Prostate gland (tissue), 2 donors: ENCODE data around the gene TRAPPC4. TPM values are rescaled to one million over a fixed set of nuclear protein-coding genes. Genes with fewer than 3 reads are reported as not detected.
"Not testable (repeated sequence)": the region's sequence is repeated elsewhere in the genome, so short reads cannot be mapped to it uniquely, and the experiment has no call there.

ENCODE experiments used
- DNase-seq: peaks from one replicate; pipeline ENCODE4 v3.0.0-alpha.2; 2019; ENCODE audit warnings: low spot score
- H3K27ac ChIP-seq, 2 donors: fragments of 200-600 bp; sonication (generic); 2 replicates each; pipeline ENCODE4 v1.5.1; 2017 to 2019
- H3K27me3 ChIP-seq: fragments of 200-600 bp; sonication (generic); replicated peaks from 2 replicates; pipeline ENCODE4 v1.5.1; 2019; ENCODE audit not compliant: insufficient read depth
- H3K36me3 ChIP-seq, 2 donors: fragments of 200-600 bp; sonication (generic); 1 replicate in 1 of 2; 2 replicates in 1 of 2; pipeline versions ENCODE4 v1.5.1 to v1.8.1; 2017 to 2019
- H3K4me1 ChIP-seq: fragments of 200-600 bp; sonication (generic); replicated peaks from 2 replicates; pipeline ENCODE4 v1.5.1; 2019
- H3K4me3 ChIP-seq, 2 donors: fragments of 200-600 bp; sonication (generic); 2 replicates each; pipeline ENCODE4 v1.5.1; 2017 to 2019
- H3K9me3 ChIP-seq: fragments of 200-600 bp; sonication (generic); 2 replicates; pipeline ENCODE4 v1.5.1; 2017
- POLR2A ChIP-seq: fragments of 450-650 bp; IDR thresholded peaks from one replicate; pipeline ENCODE4 v1.6.1; 2016; ENCODE audit warnings: antibody characterized with exemption, mild to moderate bottlenecking
- POLR2AphosphoS5 ChIP-seq: sonication (generic); formaldehyde crosslinking; IDR thresholded peaks from one replicate; pipeline ENCODE4 v1.6.1; 2017; ENCODE audit warnings: antibody characterized with exemption
- WGBS: methylation state at CpG from one replicate; pipeline ENCODE4 v1.1.5; 2018; 5-methylcytosine and 5-hydroxymethylcytosine counted together
- intact Hi-C: fragments of 100-400 bp; cut with DNase I; formaldehyde crosslinking; loops from one replicate; pipeline ENCODE4 v1.14.2; 2022
- total RNA-seq, 2 donors: library from RNA; depleted of rRNA; stranded (reverse); fragments of >200 nt; gene quantifications; one replicate each; pipeline ENCODE4 v1.1.0, GENCODE V29; 2016
- TF ChIP-seq, protein P1 (sequence below), 4 experiments: fragments of 200-600 bp in 2 of 4; fragments of 450-650 bp in 2 of 4; sonication (generic) in 2 of 4; IDR thresholded peaks; 1 replicate in 3 of 4; 2 replicates in 1 of 4; pipeline ENCODE4 v1.5.1; 2016 to 2019; ENCODE audit warnings: antibody characterized with exemption in 4 of 4, mild to moderate bottlenecking in 2 of 4, moderate library complexity in 2 of 4

Gene TRAPPC4
- total RNA-seq, 2 donors from 2014 or later = 79.8 to 83.5 TPM

DNA sequence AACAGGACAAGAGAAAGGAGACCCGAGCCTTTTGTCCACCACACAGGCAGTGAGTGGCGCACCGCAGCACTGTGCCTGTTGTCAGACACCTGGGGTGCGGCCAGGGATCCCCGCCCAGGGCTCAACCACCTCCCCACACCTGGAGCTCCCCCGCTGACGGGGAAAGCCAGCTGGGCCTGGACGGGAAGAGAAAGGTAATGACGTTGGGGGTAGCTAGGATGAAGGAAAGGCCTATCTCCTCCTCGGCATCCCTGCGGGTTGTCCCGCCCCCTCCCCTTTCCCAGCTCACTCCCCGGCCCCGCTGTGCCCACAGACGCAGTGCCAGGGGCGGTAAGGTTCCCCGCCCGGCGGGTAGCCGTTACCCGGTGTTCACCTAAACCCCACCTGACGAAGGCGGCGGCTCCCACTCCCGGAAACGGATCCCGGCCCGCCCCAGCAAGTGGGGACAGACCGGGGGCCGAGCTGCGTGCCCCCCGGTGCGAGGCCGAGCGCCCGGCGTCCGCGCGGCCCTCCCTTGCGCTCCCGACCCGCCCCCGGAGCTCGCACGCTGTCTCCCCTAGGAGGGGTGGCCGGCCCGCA is 37.9 kb downstream of the TRAPPC4 start:
- Histone ChIP-seq H3K4me3 (peak overlapping the region; percentile 57 to 77), H3K9me3 (no peaks in the 10 kb centered on the region), H3K36me3 (peaks cover 7 to 8% of the 10 kb centered on the region in 2 donors), H3K27me3 (no peaks in the 10 kb centered on the region), H3K4me1 (peaks cover 5% of the 10 kb centered on the region), H3K27ac (peak overlapping the region; percentile 58 to 78)
- intact Hi-C loops = no loop called here
- no peak for TF ChIP-seq POLR2AphosphoS5
- no peak for TF ChIP-seq POLR2A
- 1% methylated on average over 46 of the region's 48 CpGs for WGBS
- DNase-seq = no peak

DNA sequence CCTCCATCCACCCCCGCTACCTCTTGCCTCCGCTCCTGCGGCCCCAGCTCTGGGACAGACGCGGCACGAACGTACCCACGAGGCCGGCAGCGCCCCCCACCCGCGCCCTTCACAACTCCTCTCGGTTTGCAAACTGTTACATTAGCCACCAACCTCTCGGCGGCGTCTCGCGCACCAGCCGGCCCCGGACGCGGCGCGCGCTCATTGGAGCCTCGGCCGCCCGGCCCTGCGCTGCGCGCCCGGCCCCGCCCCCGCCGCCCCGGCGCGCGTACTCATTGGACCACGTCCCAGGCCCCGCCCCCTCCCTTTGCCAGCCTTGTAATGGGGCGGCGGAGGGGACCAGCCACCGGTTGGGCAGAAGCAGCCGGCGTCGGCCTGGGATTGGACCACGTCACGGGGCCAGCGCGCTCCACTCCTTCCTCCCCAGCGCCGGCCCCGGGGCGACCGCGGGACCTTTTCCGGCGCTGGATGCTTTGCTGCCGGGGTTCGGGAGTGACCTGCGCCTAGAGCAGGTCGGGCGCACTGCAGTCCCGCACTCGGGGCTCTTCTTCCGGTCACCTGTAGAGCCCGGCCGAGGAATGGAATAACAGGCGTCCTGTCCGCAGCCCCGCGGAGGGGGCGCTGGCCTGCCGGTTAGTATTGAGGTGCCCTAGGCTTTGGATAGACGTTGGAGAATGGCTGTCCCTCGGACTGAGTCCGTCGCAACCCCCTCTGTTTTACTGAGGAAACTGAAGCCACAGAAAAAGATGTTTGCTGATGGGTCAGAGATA is 38.6 kb downstream of the TRAPPC4 start, which contains the start of gene HYOU1:
HYOU1 (minus strand) TSS at position 206 of the 770 bp plus-strand sequence. CDS start 1,045 bp downstream, outside the sequence.
- 0% methylated on average over 52 of the region's 79 CpGs for WGBS
- Histone ChIP-seq H3K36me3 (peaks cover 2 to 4% of the 10 kb centered on the region in 2 donors), H3K4me1 (peaks cover 5% of the 10 kb centered on the region), H3K9me3 (no peaks in the 10 kb centered on the region), H3K27me3 (no peaks in the 10 kb centered on the region), H3K4me3 (peak within 1 kb of the TSS; percentile 57 to 77), H3K27ac (peak within 1 kb of the TSS; percentile 70 to 80)
- peak; percentile 97 for DNase-seq
- TF ChIP-seq, protein P1, sequence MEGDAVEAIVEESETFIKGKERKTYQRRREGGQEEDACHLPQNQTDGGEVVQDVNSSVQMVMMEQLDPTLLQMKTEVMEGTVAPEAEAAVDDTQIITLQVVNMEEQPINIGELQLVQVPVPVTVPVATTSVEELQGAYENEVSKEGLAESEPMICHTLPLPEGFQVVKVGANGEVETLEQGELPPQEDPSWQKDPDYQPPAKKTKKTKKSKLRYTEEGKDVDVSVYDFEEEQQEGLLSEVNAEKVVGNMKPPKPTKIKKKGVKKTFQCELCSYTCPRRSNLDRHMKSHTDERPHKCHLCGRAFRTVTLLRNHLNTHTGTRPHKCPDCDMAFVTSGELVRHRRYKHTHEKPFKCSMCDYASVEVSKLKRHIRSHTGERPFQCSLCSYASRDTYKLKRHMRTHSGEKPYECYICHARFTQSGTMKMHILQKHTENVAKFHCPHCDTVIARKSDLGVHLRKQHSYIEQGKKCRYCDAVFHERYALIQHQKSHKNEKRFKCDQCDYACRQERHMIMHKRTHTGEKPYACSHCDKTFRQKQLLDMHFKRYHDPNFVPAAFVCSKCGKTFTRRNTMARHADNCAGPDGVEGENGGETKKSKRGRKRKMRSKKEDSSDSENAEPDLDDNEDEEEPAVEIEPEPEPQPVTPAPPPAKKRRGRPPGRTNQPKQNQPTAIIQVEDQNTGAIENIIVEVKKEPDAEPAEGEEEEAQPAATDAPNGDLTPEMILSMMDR (IDR thresholded peaks at IDR 0.05) = peak in 3 of 4 experiments; percentile 9 to 40 (median 21)
- TF ChIP-seq POLR2A = peak; percentile 59
- TF ChIP-seq POLR2AphosphoS5 = peak; percentile 82
- intact Hi-C loops = no loop called here

DNA sequence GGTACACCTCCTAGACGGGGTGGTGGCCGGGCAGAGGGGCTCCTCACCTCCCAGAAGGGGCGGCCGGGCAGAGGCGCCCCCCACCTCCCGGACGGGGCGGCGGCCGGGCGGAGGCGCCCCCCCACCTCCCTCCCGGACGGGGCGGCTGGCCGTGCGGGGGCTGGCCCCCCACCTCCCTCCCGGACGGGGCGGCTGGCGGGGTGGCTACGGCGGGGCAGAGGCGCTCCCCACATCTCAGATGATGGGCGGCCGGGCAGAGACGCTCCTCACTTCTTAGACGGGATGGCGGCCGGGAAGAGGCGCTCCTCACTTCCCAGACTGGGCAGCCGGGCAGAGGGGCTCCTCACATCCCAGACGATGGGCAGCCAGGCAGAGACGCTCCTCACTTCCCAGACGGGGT is 40.6 kb downstream of the TRAPPC4 start:
- H3K9me3 ChIP-seq, H3K4me3 ChIP-seq, H3K27me3 ChIP-seq, DNase-seq, H3K4me1 ChIP-seq, H3K36me3 ChIP-seq, intact Hi-C loops, H3K27ac ChIP-seq: not testable (repeated sequence)
- 91% methylated on average over 15 of the region's 35 CpGs for WGBS

DNA sequence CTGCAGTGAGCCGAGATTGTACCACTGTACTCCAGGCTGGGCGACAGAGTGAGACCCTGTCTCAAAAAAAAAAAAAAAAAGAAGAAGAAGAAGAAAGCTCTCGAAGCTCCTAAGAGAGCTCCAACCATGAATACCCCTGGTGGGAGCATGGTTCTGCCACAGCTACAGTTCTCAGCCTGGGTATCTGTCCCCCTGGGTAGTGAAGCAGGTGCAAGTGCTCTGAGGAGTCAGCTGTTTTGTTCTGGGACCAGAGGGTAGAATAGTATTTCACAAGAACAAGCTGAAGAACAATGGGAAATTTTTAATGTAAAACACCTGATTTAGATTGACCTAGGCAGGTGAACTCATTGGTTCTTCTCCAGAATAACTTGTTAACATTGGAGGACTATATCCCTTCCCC is 42.7 kb downstream of the TRAPPC4 start:
- H3K27ac ChIP-seq = no peak overlapping the region
- TF ChIP-seq, protein P1 (IDR thresholded peaks at IDR 0.05) = no peak
- TF ChIP-seq POLR2A (no peak), POLR2AphosphoS5 (no peak)
- intact Hi-C loops = no loop called here
- peaks cover 5% of the 10 kb centered on the region for H3K4me1 ChIP-seq
- no peaks in the 10 kb centered on the region for H3K27me3 ChIP-seq
- WGBS = 95% methylated on average over 3 of the region's 3 CpGs
- no peaks in the 10 kb centered on the region for H3K9me3 ChIP-seq
- no peak for DNase-seq
- H3K4me3 ChIP-seq = no peak overlapping the region
- H3K36me3 ChIP-seq = no peaks in the 10 kb centered on the region

DNA sequence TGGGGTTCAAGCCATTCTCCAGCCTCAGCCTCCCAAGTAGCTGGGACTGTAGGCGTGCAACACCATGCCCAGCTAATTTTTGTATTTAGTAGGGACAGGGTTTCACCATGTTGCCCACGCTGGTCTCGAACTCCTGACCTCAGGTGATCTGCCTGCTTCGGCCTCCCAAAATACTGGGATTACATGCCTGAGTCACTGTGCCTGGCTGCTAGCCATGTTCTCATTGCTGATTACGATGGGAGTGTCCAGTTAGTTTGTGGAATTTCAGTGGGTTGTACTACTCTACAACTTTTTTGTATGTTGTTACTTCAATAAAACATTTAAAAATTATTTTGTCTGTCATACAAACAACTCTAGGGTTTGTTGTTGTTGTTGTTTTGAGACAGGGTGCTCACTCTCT is 44.2 kb downstream of the TRAPPC4 start:
- H3K27me3 ChIP-seq = no peaks in the 10 kb centered on the region
- TF ChIP-seq POLR2A (no peak), POLR2AphosphoS5 (no peak)
- H3K27ac ChIP-seq = no peak overlapping the region
- H3K4me3 ChIP-seq = no peak overlapping the region
- H3K4me1 ChIP-seq = peaks cover 10% of the 10 kb centered on the region
- no peaks in the 10 kb centered on the region for H3K36me3 ChIP-seq
- H3K9me3 ChIP-seq = no peaks in the 10 kb centered on the region
- intact Hi-C loops = no loop called here
- no peak for DNase-seq
- WGBS = 75% methylated on average over 5 of the region's 5 CpGs

DNA sequence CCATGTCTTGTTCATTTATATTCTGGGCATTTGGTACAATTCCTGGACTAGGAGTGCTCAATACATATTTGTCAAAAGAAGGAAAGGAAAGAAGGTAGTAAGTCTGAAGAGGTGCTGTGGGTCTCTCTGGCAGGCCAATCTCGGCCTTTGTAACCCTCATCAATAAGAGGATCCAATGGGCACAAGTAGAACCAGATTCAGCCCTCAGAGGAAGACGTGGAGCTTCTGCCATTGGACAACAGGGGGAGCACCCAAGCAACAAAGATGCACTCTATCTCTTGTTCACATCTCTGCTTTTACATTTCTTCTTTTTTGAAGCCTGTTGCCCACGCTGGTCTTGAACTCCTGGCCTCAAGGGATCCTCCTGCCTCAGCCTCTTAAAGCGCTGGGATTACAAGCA is 46.8 kb downstream of the TRAPPC4 start:
- WGBS = 56% methylated on average over 4 of the region's 4 CpGs
- no peak for DNase-seq
- no peak for TF ChIP-seq POLR2AphosphoS5
- TF ChIP-seq, protein P1 (IDR thresholded peaks at IDR 0.05) = peak in 1 of 4 experiments; percentile 22
- intact Hi-C loops = no loop called here
- no peaks in the 10 kb centered on the region for H3K27me3 ChIP-seq
- H3K4me3 ChIP-seq = no peak overlapping the region
- H3K4me1 ChIP-seq = peaks cover 9% of the 10 kb centered on the region
- no peaks in the 10 kb centered on the region for H3K36me3 ChIP-seq
- H3K27ac ChIP-seq = no peak overlapping the region
- no peaks in the 10 kb centered on the region for H3K9me3 ChIP-seq
